Measurements from ENCODE around the gene ELOVL3. TPM values are rescaled to one million over a fixed set of nuclear protein-coding genes. Genes with fewer than 3 reads are reported as not detected.

ELOVL3 gene
- total RNA-seq, 1 experiment from 2014 or later: not detected

GRCh38 chr10:102254426-102254825, 28.3 kb downstream of the ELOVL3 start:
- H3K9me2 ChIP-seq (replicated peaks; ENCODE audit: insufficient read depth, low read length): no peaks in the 10 kb centered on the region
- H3K79me2 ChIP-seq (ENCODE audit: low read length): peaks cover 63% of the 10 kb centered on the region
- H2AFZ ChIP-seq (ENCODE audit: low read length): no peak overlapping the region
- no peak overlapping the region for H3K27ac ChIP-seq (ENCODE audit: low read length)
- no peaks in the 10 kb centered on the region for H3K36me3 ChIP-seq (ENCODE audit: insufficient read depth, low read length)
- no peaks in the 10 kb centered on the region for H3K27me3 ChIP-seq (ENCODE audit: low read length)
- H4K20me1 ChIP-seq (ENCODE audit: insufficient read depth, low read depth, low read length): no peaks in the 10 kb centered on the region
- no peak for DNase-seq
- no peak overlapping the region for H3K4me3 ChIP-seq (ENCODE audit: low read length)
- no peaks in the 10 kb centered on the region for H3K4me1 ChIP-seq (ENCODE audit: low read length)
- no peak overlapping the region for H3K4me2 ChIP-seq (ENCODE audit: low read depth, low read length, poor library complexity, severe bottlenecking)
- no peak overlapping the region for H3K9ac ChIP-seq (ENCODE audit: low read length)
- no peaks in the 10 kb centered on the region for H3K9me3 ChIP-seq (ENCODE audit: low read length)

GRCh38 chr10:102255404-102255803, 29.3 kb downstream of the ELOVL3 start:
- Histone ChIP-seq H3K9me2 (replicated peaks; ENCODE audit: insufficient read depth, low read length) (no peaks in the 10 kb centered on the region), H4K20me1 (ENCODE audit: insufficient read depth, low read depth, low read length) (no peaks in the 10 kb centered on the region), H3K4me2 (ENCODE audit: low read depth, low read length, poor library complexity, severe bottlenecking) (no peak overlapping the region), H3K9me3 (ENCODE audit: low read length) (no peaks in the 10 kb centered on the region), H3K27ac (ENCODE audit: low read length) (no peak overlapping the region), H3K79me2 (ENCODE audit: low read length) (peaks cover 53% of the 10 kb centered on the region), H2AFZ (ENCODE audit: low read length) (no peak overlapping the region), H3K4me1 (ENCODE audit: low read length) (no peaks in the 10 kb centered on the region), H3K4me3 (ENCODE audit: low read length) (no peak overlapping the region), H3K9ac (ENCODE audit: low read length) (no peak overlapping the region), H3K36me3 (ENCODE audit: insufficient read depth, low read length) (no peaks in the 10 kb centered on the region), H3K27me3 (ENCODE audit: low read length) (no peaks in the 10 kb centered on the region)
- DNase-seq: no peak

DNA sequence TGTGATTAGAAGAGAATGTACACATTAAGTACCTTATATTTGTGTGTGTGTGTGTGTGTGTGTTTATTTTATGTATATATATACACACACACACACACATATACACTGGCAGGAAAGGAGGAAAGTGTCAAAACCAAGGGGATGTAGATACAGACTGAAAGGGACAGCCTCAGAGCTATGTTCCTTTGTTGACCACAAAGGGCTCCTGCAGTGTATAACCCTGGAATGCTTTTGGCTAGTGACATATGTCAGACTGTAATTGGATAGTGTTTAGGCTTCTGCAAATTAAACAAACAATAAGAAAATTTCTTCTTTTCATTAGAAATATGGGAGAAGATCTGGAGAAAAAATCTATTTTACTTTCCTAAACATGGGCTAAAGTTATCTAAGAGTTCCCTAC, 35.1 kb downstream of the ELOVL3 start:
- Histone ChIP-seq H3K4me2 (ENCODE audit: low read depth, low read length, poor library complexity, severe bottlenecking) (no peak overlapping the region), H3K9ac (ENCODE audit: low read length) (no peak overlapping the region), H3K9me2 (replicated peaks; ENCODE audit: insufficient read depth, low read length) (no peaks in the 10 kb centered on the region), H3K4me3 (ENCODE audit: low read length) (no peak overlapping the region), H3K4me1 (ENCODE audit: low read length) (peaks cover 11% of the 10 kb centered on the region), H3K27ac (ENCODE audit: low read length) (no peak overlapping the region), H3K79me2 (ENCODE audit: low read length) (peaks cover 38% of the 10 kb centered on the region), H3K36me3 (ENCODE audit: insufficient read depth, low read length) (no peaks in the 10 kb centered on the region; the same call in 1 of the 2 replicates), H3K27me3 (ENCODE audit: low read length) (no peaks in the 10 kb centered on the region), H2AFZ (ENCODE audit: low read length) (no peak overlapping the region), H4K20me1 (ENCODE audit: insufficient read depth, low read depth, low read length) (no peaks in the 10 kb centered on the region), H3K9me3 (ENCODE audit: low read length) (no peaks in the 10 kb centered on the region)
- DNase-seq: no peak

- Histone ChIP-seq H3K9me2 (replicated peaks; ENCODE audit: insufficient read depth, low read length) (no peaks in the 10 kb centered on the region), H3K4me2 (ENCODE audit: low read depth, low read length, poor library complexity, severe bottlenecking) (no peak overlapping the region), H3K36me3 (ENCODE audit: insufficient read depth, low read length) (no peaks in the 10 kb centered on the region; the same call in 1 of the 2 replicates), H3K9ac (ENCODE audit: low read length) (no peak overlapping the region), H3K9me3 (ENCODE audit: low read length) (no peaks in the 10 kb centered on the region), H3K4me3 (ENCODE audit: low read length) (no peak overlapping the region), H3K4me1 (ENCODE audit: low read length) (peaks cover 13% of the 10 kb centered on the region), H3K27me3 (ENCODE audit: low read length) (no peaks in the 10 kb centered on the region), H4K20me1 (ENCODE audit: insufficient read depth, low read depth, low read length) (no peaks in the 10 kb centered on the region), H3K79me2 (ENCODE audit: low read length) (peaks cover 38% of the 10 kb centered on the region), H3K27ac (ENCODE audit: low read length) (no peak overlapping the region), H2AFZ (ENCODE audit: low read length) (no peak overlapping the region)
- DNase-seq: no peak
Measured at GRCh38 chr10:102261842-102262241, 35.7 kb downstream of the ELOVL3 start.

- H3K36me3 ChIP-seq (ENCODE audit: insufficient read depth, low read length): no peaks in the 10 kb centered on the region; the same call in 1 of the 2 replicates
- peaks cover 22% of the 10 kb centered on the region for H3K4me1 ChIP-seq (ENCODE audit: low read length)
- peaks cover 34% of the 10 kb centered on the region for H3K79me2 ChIP-seq (ENCODE audit: low read length)
Measured at GRCh38 chr10:102262744-102263370, 36.8 kb downstream of the ELOVL3 start.

DNA sequence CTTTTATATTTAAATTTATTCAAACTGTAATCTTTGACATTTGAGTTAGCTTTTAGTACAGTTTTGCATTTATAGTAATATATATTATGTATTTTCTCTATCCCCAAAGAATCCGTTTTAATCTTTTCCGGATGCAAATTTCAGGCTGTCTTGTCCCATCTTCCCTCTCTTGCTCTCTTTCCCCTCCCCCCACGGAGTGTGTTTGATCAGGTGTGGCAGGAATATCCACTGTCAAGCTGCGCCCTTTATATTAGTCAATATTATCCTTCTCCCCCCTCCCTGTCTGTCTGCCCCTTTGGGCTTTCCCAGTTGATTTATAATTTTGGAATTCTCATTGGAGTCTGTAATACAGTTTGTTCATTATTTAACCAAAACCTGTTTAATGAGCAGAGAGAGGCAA, 38.3 kb downstream of the ELOVL3 start:
- no peaks in the 10 kb centered on the region for H3K27me3 ChIP-seq (ENCODE audit: low read length)
- H3K4me3 ChIP-seq (ENCODE audit: low read length): no peak overlapping the region
- peaks cover 28% of the 10 kb centered on the region for H3K4me1 ChIP-seq (ENCODE audit: low read length)
- no peak for DNase-seq
- no peaks in the 10 kb centered on the region for H3K9me2 ChIP-seq (replicated peaks; ENCODE audit: insufficient read depth, low read length)
- no peak overlapping the region for H2AFZ ChIP-seq (ENCODE audit: low read length)
- no peaks in the 10 kb centered on the region; the same call in 1 of the 2 replicates for H3K36me3 ChIP-seq (ENCODE audit: insufficient read depth, low read length)
- H3K4me2 ChIP-seq (ENCODE audit: low read depth, low read length, poor library complexity, severe bottlenecking): no peak overlapping the region
- H3K9ac ChIP-seq (ENCODE audit: low read length): no peak overlapping the region
- H4K20me1 ChIP-seq (ENCODE audit: insufficient read depth, low read depth, low read length): no peaks in the 10 kb centered on the region
- H3K9me3 ChIP-seq (ENCODE audit: low read length): no peaks in the 10 kb centered on the region
- no peak overlapping the region for H3K27ac ChIP-seq (ENCODE audit: low read length)
- H3K79me2 ChIP-seq (ENCODE audit: low read length): peaks cover 41% of the 10 kb centered on the region

More at GRCh38 chr10:102262744-102263370, 36.8 kb downstream of the ELOVL3 start:
- Histone ChIP-seq H4K20me1 (ENCODE audit: insufficient read depth, low read depth, low read length) (no peaks in the 10 kb centered on the region), H3K4me3 (ENCODE audit: low read length) (no peak overlapping the region), H2AFZ (ENCODE audit: low read length) (no peak overlapping the region), H3K27me3 (ENCODE audit: low read length) (no peaks in the 10 kb centered on the region), H3K9me3 (ENCODE audit: low read length) (no peaks in the 10 kb centered on the region), H3K4me2 (ENCODE audit: low read depth, low read length, poor library complexity, severe bottlenecking) (no peak overlapping the region), H3K9me2 (replicated peaks; ENCODE audit: insufficient read depth, low read length) (no peaks in the 10 kb centered on the region), H3K27ac (ENCODE audit: low read length) (no peak overlapping the region), H3K9ac (ENCODE audit: low read length) (no peak overlapping the region)
- no peak for DNase-seq

DNA sequence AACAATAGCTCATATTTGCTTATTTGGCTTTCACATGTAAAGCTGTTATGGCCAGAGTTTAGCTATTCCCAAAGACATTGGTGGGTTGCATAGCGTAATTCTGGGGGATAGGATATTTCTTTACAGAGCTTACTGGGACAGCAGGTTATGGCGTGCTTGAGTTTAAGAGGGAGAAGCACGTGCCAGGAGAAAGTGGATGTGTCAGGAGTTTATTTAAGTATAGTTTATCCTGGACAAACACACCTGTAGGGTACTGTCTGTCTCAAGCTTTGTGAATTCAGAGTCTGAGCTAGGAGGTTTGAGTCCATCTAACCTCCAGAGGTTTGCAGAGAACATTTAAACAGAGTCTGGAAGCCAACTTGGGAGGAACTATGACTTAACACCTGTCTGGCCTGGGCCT, 40.6 kb downstream of the ELOVL3 start:
- DNase-seq: no peak
- Histone ChIP-seq H3K4me2 (ENCODE audit: low read depth, low read length, poor library complexity, severe bottlenecking) (no peak overlapping the region), H3K9me2 (replicated peaks; ENCODE audit: insufficient read depth, low read length) (no peaks in the 10 kb centered on the region), H3K36me3 (ENCODE audit: insufficient read depth, low read length) (no peaks in the 10 kb centered on the region; the same call in 1 of the 2 replicates), H3K9me3 (ENCODE audit: low read length) (no peaks in the 10 kb centered on the region), H3K4me3 (ENCODE audit: low read length) (no peak overlapping the region), H4K20me1 (ENCODE audit: insufficient read depth, low read depth, low read length) (no peaks in the 10 kb centered on the region), H3K79me2 (ENCODE audit: low read length) (peaks cover 46% of the 10 kb centered on the region), H3K4me1 (ENCODE audit: low read length) (peaks cover 28% of the 10 kb centered on the region), H2AFZ (ENCODE audit: low read length) (no peak overlapping the region), H3K27ac (ENCODE audit: low read length) (no peak overlapping the region), H3K27me3 (ENCODE audit: low read length) (no peaks in the 10 kb centered on the region), H3K9ac (ENCODE audit: low read length) (no peak overlapping the region)

- Histone ChIP-seq H3K4me2 (ENCODE audit: low read depth, low read length, poor library complexity, severe bottlenecking) (no peak overlapping the region), H3K9ac (ENCODE audit: low read length) (no peak overlapping the region), H3K36me3 (ENCODE audit: insufficient read depth, low read length) (no peaks in the 10 kb centered on the region), H2AFZ (ENCODE audit: low read length) (no peak overlapping the region), H3K27me3 (ENCODE audit: low read length) (no peaks in the 10 kb centered on the region), H3K9me2 (replicated peaks; ENCODE audit: insufficient read depth, low read length) (no peaks in the 10 kb centered on the region), H3K4me1 (ENCODE audit: low read length) (peaks cover 28% of the 10 kb centered on the region), H3K79me2 (ENCODE audit: low read length) (peaks cover 50% of the 10 kb centered on the region), H3K9me3 (ENCODE audit: low read length) (no peaks in the 10 kb centered on the region), H4K20me1 (ENCODE audit: insufficient read depth, low read depth, low read length) (no peaks in the 10 kb centered on the region), H3K4me3 (ENCODE audit: low read length) (no peak overlapping the region), H3K27ac (ENCODE audit: low read length) (peak overlapping the region; percentile 11; the same call in 1 of the 2 replicates)
- no peak for DNase-seq
Measured at GRCh38 chr10:102267748-102268147, 41.6 kb downstream of the ELOVL3 start.

All from Karpas-422 (cell line).